OCI-LY1 (cell line): Measurements from ENCODE around the gene NPIPA8.
"Not testable (repeated sequence)": the region's sequence is repeated elsewhere in the genome, so short reads cannot be mapped to it uniquely, and the experiment has no call there.

ENCODE experiments used
- H2AFZ ChIP-seq: fragments of 200-600 bp; sonication (generic), shearing (Covaris generic); 2 replicates; pipeline ENCODE4 v1.6.0; 2014; ENCODE audit warnings: antibody characterized with exemption, mild to moderate bottlenecking, low read length
- H3F3A ChIP-seq: fragments of 200-600 bp; sonication (generic), shearing (Covaris generic); 2 replicates; pipeline ENCODE4 v1.6.0; 2014; ENCODE audit warnings: mild to moderate bottlenecking, antibody characterized with exemption, low read length, moderate library complexity; ENCODE audit not compliant: insufficient read depth
- H3K27ac ChIP-seq: fragments of 200-600 bp; sonication (generic); 2 replicates; pipeline ENCODE4 v1.5.1; 2014; ENCODE audit warnings: low read length, mixed run types, mild to moderate bottlenecking, low read depth; ENCODE audit not compliant: poor library complexity, severe bottlenecking
- H3K27me3 ChIP-seq: fragments of 200-600 bp; sonication (generic); 2 replicates; pipeline ENCODE4 v1.6.0; 2014; ENCODE audit warnings: antibody characterized with exemption, mild to moderate bottlenecking, low read length, moderate library complexity; ENCODE audit not compliant: insufficient read depth
- H3K36me3 ChIP-seq: fragments of 200-600 bp; sonication (generic); 2 replicates; pipeline ENCODE4 v1.6.1; 2014; ENCODE audit warnings: mild to moderate bottlenecking, antibody characterized with exemption, low read length, moderate library complexity, mixed read lengths; ENCODE audit not compliant: insufficient read depth
- H3K4me1 ChIP-seq: fragments of 200-600 bp; sonication (generic); 2 replicates; pipeline ENCODE4 v1.5.1; 2014; ENCODE audit warnings: mild to moderate bottlenecking, low read length, moderate library complexity; ENCODE audit not compliant: insufficient read depth, severe bottlenecking
- H3K4me2 ChIP-seq: fragments of 200-600 bp; sonication (generic), shearing (Covaris generic); 2 replicates; pipeline ENCODE4 v1.6.1; 2014; ENCODE audit warnings: low read length
- H3K4me3 ChIP-seq: fragments of 200-600 bp; sonication (generic); 2 replicates; pipeline ENCODE4 v1.5.1; 2014; ENCODE audit warnings: low read length, low read depth, mild to moderate bottlenecking, mixed read lengths; ENCODE audit not compliant: poor library complexity, severe bottlenecking
- H3K79me2 ChIP-seq: fragments of 200-600 bp; shearing (Covaris generic); 2 replicates; pipeline ENCODE4 v1.6.1; 2016; ENCODE audit warnings: mixed run types, low read length, mixed read lengths; ENCODE audit not compliant: insufficient read depth
- H3K9ac ChIP-seq: fragments of 200-600 bp; sonication (generic), shearing (Covaris generic); 2 replicates; pipeline ENCODE4 v1.6.1; 2014; ENCODE audit warnings: mild to moderate bottlenecking, low read length, mixed read lengths
- H3K9me2 ChIP-seq: fragments of 200-600 bp; sonication (generic), shearing (Covaris generic); 2 replicates; pipeline ENCODE4 v1.6.1; 2014; ENCODE audit warnings: low read depth, mild to moderate bottlenecking, low read length, mixed read lengths
- H3K9me3 ChIP-seq: fragments of 200-600 bp; shearing (Covaris generic); 2 replicates; pipeline ENCODE4 v1.6.1; 2014; ENCODE audit warnings: low read length, mixed read lengths
- H4K20me1 ChIP-seq: fragments of 200-600 bp; sonication (generic), shearing (Covaris generic); 2 replicates; pipeline ENCODE4 v1.6.0; 2016; ENCODE audit warnings: mild to moderate bottlenecking, low read length; ENCODE audit not compliant: insufficient read depth

The NPIPA8 gene

GRCh38 chr16:18297714-18298113, 38.8 kb downstream of the NPIPA8 start:
- H3K9ac ChIP-seq, H4K20me1 ChIP-seq, H3K27ac ChIP-seq, H3K9me3 ChIP-seq, H3K36me3 ChIP-seq, H3K27me3 ChIP-seq, H2AFZ ChIP-seq, H3K4me1 ChIP-seq, H3F3A ChIP-seq, H3K4me2 ChIP-seq, H3K4me3 ChIP-seq, H3K9me2 ChIP-seq, H3K79me2 ChIP-seq: not testable (repeated sequence)

GRCh38 chr16:18296931-18297330, 39.6 kb downstream of the NPIPA8 start:
- H3K4me1 ChIP-seq, H3K27me3 ChIP-seq, H3K9me2 ChIP-seq, H3K4me2 ChIP-seq, H4K20me1 ChIP-seq, H3F3A ChIP-seq, H2AFZ ChIP-seq, H3K36me3 ChIP-seq, H3K9me3 ChIP-seq, H3K9ac ChIP-seq, H3K79me2 ChIP-seq, H3K27ac ChIP-seq, H3K4me3 ChIP-seq: not testable (repeated sequence)

- not testable (repeated sequence) for H3F3A ChIP-seq, H3K4me3 ChIP-seq, H3K27me3 ChIP-seq, H3K9ac ChIP-seq, H3K36me3 ChIP-seq, H3K9me2 ChIP-seq, H3K27ac ChIP-seq, H3K4me2 ChIP-seq, H3K79me2 ChIP-seq, H2AFZ ChIP-seq, H4K20me1 ChIP-seq, H3K4me1 ChIP-seq, H3K9me3 ChIP-seq
These were observed 42.2 kb downstream of the NPIPA8 start for GRCh38 chr16:18294371-18294770.

- H4K20me1 ChIP-seq, H3K27me3 ChIP-seq, H3K79me2 ChIP-seq, H3K27ac ChIP-seq, H3K36me3 ChIP-seq, H3K4me2 ChIP-seq, H3K9me2 ChIP-seq, H3K4me1 ChIP-seq, H3K9me3 ChIP-seq, H3K9ac ChIP-seq, H2AFZ ChIP-seq, H3F3A ChIP-seq, H3K4me3 ChIP-seq: not testable (repeated sequence)
These were observed 43.1 kb downstream of the NPIPA8 start for GRCh38 chr16:18293337-18293956.

GRCh38 chr16:18290959-18291358, 45.6 kb downstream of the NPIPA8 start:
- not testable (repeated sequence) for H3K27ac ChIP-seq, H3K36me3 ChIP-seq, H3K27me3 ChIP-seq, H3K9me3 ChIP-seq, H3K9ac ChIP-seq, H4K20me1 ChIP-seq, H2AFZ ChIP-seq, H3K79me2 ChIP-seq, H3K4me2 ChIP-seq, H3K4me1 ChIP-seq, H3K9me2 ChIP-seq, H3K4me3 ChIP-seq, H3F3A ChIP-seq

GRCh38 chr16:18286342-18286741, 50.2 kb downstream of the NPIPA8 start:
- H3K9me2 ChIP-seq, H3K79me2 ChIP-seq, H4K20me1 ChIP-seq, H3K36me3 ChIP-seq, H3K27ac ChIP-seq, H2AFZ ChIP-seq, H3K4me2 ChIP-seq, H3K27me3 ChIP-seq, H3K9ac ChIP-seq, H3K4me1 ChIP-seq, H3K9me3 ChIP-seq, H3F3A ChIP-seq, H3K4me3 ChIP-seq: not testable (repeated sequence)

GRCh38 chr16:18280319-18280718, 56.2 kb downstream of the NPIPA8 start:
- not testable (repeated sequence) for H3K36me3 ChIP-seq, H3K9me3 ChIP-seq, H2AFZ ChIP-seq, H3K79me2 ChIP-seq, H3K27me3 ChIP-seq, H3K4me3 ChIP-seq, H3F3A ChIP-seq, H3K4me1 ChIP-seq, H3K9ac ChIP-seq, H3K9me2 ChIP-seq, H4K20me1 ChIP-seq, H3K4me2 ChIP-seq, H3K27ac ChIP-seq

- H3K79me2 ChIP-seq, H3K27me3 ChIP-seq, H3K9ac ChIP-seq, H3K4me1 ChIP-seq, H3K4me2 ChIP-seq, H3K36me3 ChIP-seq, H3K27ac ChIP-seq, H3F3A ChIP-seq, H2AFZ ChIP-seq, H3K4me3 ChIP-seq, H3K9me3 ChIP-seq, H3K9me2 ChIP-seq, H4K20me1 ChIP-seq: not testable (repeated sequence)
These were observed 59.8 kb downstream of the NPIPA8 start for GRCh38 chr16:18276756-18277155.
